B cell (primary cell): ENCODE measurements around the gene SIDT2. TPM values are rescaled to one million over a fixed set of nuclear protein-coding genes. Genes with fewer than 3 reads are reported as not detected.

ENCODE experiments used
- ATAC-seq: fragments of 200-7000 bp; cut with Tn5 transposase; one replicate; pipeline ENCODE4 v1.10.0; 2021; ENCODE audit warnings: low read depth, mild to moderate bottlenecking, moderate number of reproducible peaks, moderate library complexity
- CTCF ChIA-PET: fragments of 350-600 bp; sonication (Branson Sonifier 250); formaldehyde crosslinking; loops from one replicate; lab custom pipeline; 2021; ENCODE audit warnings: antibody characterized with exemption, inconsistent platforms; lab: Charles Lee
- POLR2A ChIA-PET: fragments of 350-600 bp; sonication (Branson Sonifier 250); formaldehyde crosslinking; loops from one replicate; lab custom pipeline; 2021; ENCODE audit warnings: antibody characterized with exemption; lab: Charles Lee
- DNase-seq: peaks from one replicate; pipeline ENCODE4 v3.0.0; 2013
- H2AFZ ChIP-seq: 2 replicates; pipeline ENCODE4 v1.6.1; 2012; ENCODE audit warnings: mild to moderate bottlenecking, low read depth, low read length; ENCODE audit not compliant: insufficient read depth, poor library complexity, severe bottlenecking
- H3K27ac ChIP-seq, 2 donors: 1 replicate in 1 of 2; 2 replicates in 1 of 2; pipeline ENCODE4 v1.5.1; 2012 to 2013; ENCODE audit warnings: low read length in 2 of 2, mild to moderate bottlenecking in 2 of 2, moderate library complexity in 1 of 2
- H3K27me3 ChIP-seq, 4 experiments: fragments of 200-600 bp in 1 of 4; sonication (generic) in 1 of 4; replicated peaks in 1 of 4; 1 replicate in 2 of 4; 2 replicates in 2 of 4; pipeline versions ENCODE4 v1.6.1 to v1.7.0; 2013 to 2016; ENCODE audit warnings: low read length in 3 of 4, mild to moderate bottlenecking in 2 of 4, mixed read lengths in 1 of 4, moderate library complexity in 1 of 4; ENCODE audit not compliant: insufficient read depth in 4 of 4, control insufficient read depth in 3 of 4; ENCODE audit errors: control extremely low read depth in 1 of 4
- H3K36me3 ChIP-seq, 2 experiments: replicated peaks in 1 of 2; 1 replicate in 1 of 2; 2 replicates in 1 of 2; pipeline versions ENCODE4 v1.6.1 to v1.7.1; 2013; ENCODE audit warnings: low read length in 1 of 2; ENCODE audit not compliant: insufficient read depth in 2 of 2, control insufficient read depth in 1 of 2; ENCODE audit errors: control extremely low read depth in 1 of 2, extremely low read depth in 1 of 2
- H3K4me1 ChIP-seq, 2 donors: fragments of 200-600 bp in 1 of 2; sonication (generic) in 1 of 2; 1 replicate in 1 of 2; 2 replicates in 1 of 2; pipeline versions ENCODE4 v1.5.1 to v1.6.1; 2013 to 2017; ENCODE audit warnings: low read length in 2 of 2; ENCODE audit not compliant: control insufficient read depth in 2 of 2, insufficient read depth in 2 of 2
- H3K4me2 ChIP-seq: replicated peaks from 2 replicates; pipeline ENCODE3; 2012; ENCODE audit warnings: mild to moderate bottlenecking, low read depth, low read length; ENCODE audit not compliant: poor library complexity, severe bottlenecking
- H3K4me3 ChIP-seq, 5 experiments: fragments of 200-600 bp in 1 of 5; sonication (generic) in 1 of 5; 1 replicate in 3 of 5; 2 replicates in 2 of 5; pipeline versions ENCODE4 v1.5.1 to v1.7.0; 2011 to 2016; ENCODE audit warnings: low read length in 4 of 5, mild to moderate bottlenecking in 4 of 5, low read depth in 2 of 5, control low read depth in 1 of 5, moderate library complexity in 1 of 5; ENCODE audit not compliant: insufficient read depth in 1 of 5; ENCODE audit errors: control extremely low read depth in 1 of 5, extremely low read depth in 1 of 5
- H3K79me2 ChIP-seq: fragments of 200-600 bp; sonication (generic); one replicate; pipeline ENCODE4 v1.6.0; 2016; ENCODE audit warnings: low read length; ENCODE audit not compliant: control insufficient read depth, insufficient read depth
- H3K9ac ChIP-seq: fragments of 200-600 bp; sonication (generic); 2 replicates; pipeline ENCODE4 v1.6.1; 2017; ENCODE audit warnings: mild to moderate bottlenecking, low read length, moderate library complexity
- H3K9me3 ChIP-seq, 3 donors: one replicate each; pipeline versions ENCODE4 v1.6.1 to v1.7.1; 2013; ENCODE audit warnings: low read length in 2 of 3; ENCODE audit not compliant: control insufficient read depth in 2 of 3, insufficient read depth in 1 of 3; ENCODE audit errors: control extremely low read depth in 1 of 3
- H4K20me1 ChIP-seq: 2 replicates; pipeline ENCODE4 v1.6.0; 2012; ENCODE audit warnings: mild to moderate bottlenecking, low read length; ENCODE audit not compliant: insufficient read depth, control insufficient read depth, poor library complexity, severe bottlenecking
- H3K27ac Mint-ChIP-seq: one replicate; pipeline ENCODE4 v1.8.0; 2021; ENCODE audit warnings: mixed read lengths
- H3K27me3 Mint-ChIP-seq: one replicate; pipeline ENCODE4 v1.8.0; 2021; ENCODE audit warnings: mixed read lengths
- H3K4me1 Mint-ChIP-seq: one replicate; pipeline ENCODE4 v1.8.0; 2021; ENCODE audit warnings: mixed read lengths
- H3K4me3 Mint-ChIP-seq: one replicate; pipeline ENCODE4 v1.8.0; 2021; ENCODE audit warnings: mixed read lengths
- H3K9me3 Mint-ChIP-seq: one replicate; pipeline ENCODE4 v1.8.0; 2022; ENCODE audit warnings: mixed read lengths; ENCODE audit not compliant: insufficient read depth
- CTCF ChIP-seq: fragments of 200-600 bp; IDR thresholded peaks from one replicate; pipeline ENCODE4 v1.8.0; 2022; ENCODE audit warnings: antibody characterized with exemption, mild to moderate bottlenecking
- EZH2 ChIP-seq: IDR thresholded peaks from 2 replicates; pipeline ENCODE4 v1.6.1; 2012; ENCODE audit warnings: borderline replicate concordance, low read depth, mild to moderate bottlenecking, moderate library complexity, low read length; ENCODE audit not compliant: insufficient read depth, poor library complexity, severe bottlenecking
- WGBS: methylation state at CpG from one replicate; pipeline ENCODE4 v1.1.5; 2013; ENCODE audit warnings: missing lambda C conversion rate; ENCODE audit not compliant: insufficient coverage; 5-methylcytosine and 5-hydroxymethylcytosine counted together
- intact Hi-C: fragments of 100-400 bp; cut with micrococcal nuclease; formaldehyde crosslinking; loops from one replicate; pipeline ENCODE4 v1.10.0; 2022
- polyA plus RNA-seq: library from polyadenylated mRNA; depleted of rRNA; stranded (reverse); fragments of >200 nt; gene quantifications from 2 replicates; pipeline ENCODE4 v1.2.3, GENCODE V29; 2012
- total RNA-seq, 2 donors: library from RNA; stranded (reverse); fragments of 120-200 nt in 1 of 2; gene quantifications; 1 replicate in 1 of 2; 2 replicates in 1 of 2; pipeline versions ENCODE4 v1.2.3 to v1.2.4, GENCODE V29; 2013 to 2022

Gene SIDT2
- total and polyA plus RNA-seq, 2 donors (not counting 1 experiment from before 2014, with no cell fraction given): 78.9 to 241 TPM

GRCh38 chr11:117160826-117161225 lies 17.7 kb upstream of the SIDT2 start:
- H3K27ac Mint-ChIP-seq: peak overlapping the region; percentile 6
- no peak overlapping the region for H3K4me3 Mint-ChIP-seq

More at GRCh38 chr11:117160826-117161225, 17.7 kb upstream of the SIDT2 start:
- Histone ChIP-seq H3K27me3 (no peaks in the 10 kb centered on the region), H3K27ac (peak overlapping the region in 1 of 2 donors; percentile 12), H3K9me3 (no peaks in the 10 kb centered on the region), H3K4me3 (no peak overlapping the region), H3K9ac (no peak overlapping the region), H3K4me2 (no peak overlapping the region), H4K20me1 (peaks cover 51% of the 10 kb centered on the region), H3K79me2 (peaks cover 67% of the 10 kb centered on the region), H3K36me3 (peaks cover 15 to 66% of the 10 kb centered on the region in 2 experiments), H3K4me1 (peaks cover 0 to 4% of the 10 kb centered on the region in 2 donors), H2AFZ (no peak overlapping the region)
- CTCF ChIA-PET: interaction anchor here (1.0 to 1.6 kb wide), 3 partner anchors 12 to 55 kb away, joined by 3 to 4 read pairs (median 3); no protein-coding TSS in a partner anchor
- Mint-ChIP-seq H3K9me3 (no peaks in the 10 kb centered on the region), H3K4me1 (peaks cover 21% of the 10 kb centered on the region), H3K27me3 (no peaks in the 10 kb centered on the region)
- no CpG with 5 or more reads among the region's 2 CpGs for WGBS
- no peak for TF ChIP-seq CTCF
- no peak for TF ChIP-seq EZH2
- ATAC-seq (no peak), DNase-seq (no peak)
- intact Hi-C loops: no loop called here
- POLR2A ChIA-PET: no interaction called here
